ENCODE results near the gene KCNK3.

DNA sequence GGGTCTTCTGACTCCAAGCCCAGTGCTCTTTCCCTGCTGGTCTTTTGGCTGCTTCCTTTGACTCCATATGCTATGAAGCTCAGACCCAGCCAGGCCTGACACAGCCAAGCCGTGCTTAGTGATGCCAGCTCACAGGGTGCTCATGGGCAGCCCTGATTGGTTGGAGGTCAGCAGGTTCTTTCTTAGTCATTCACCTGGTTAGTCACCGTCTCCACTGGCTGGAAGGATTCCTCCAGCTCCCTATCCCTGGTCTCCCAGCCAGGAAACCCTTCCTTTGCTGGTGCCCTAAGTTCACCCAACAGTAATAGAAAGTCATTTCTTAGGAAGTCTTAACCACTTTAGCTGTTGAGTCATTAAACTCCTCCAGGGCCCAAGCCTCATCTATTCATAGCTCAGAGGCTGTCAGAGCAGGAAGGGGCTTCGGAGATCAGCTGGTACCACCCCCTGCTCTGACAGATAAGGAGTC is 3.9 kb downstream of the KCNK3 start:
- TF ChIP-seq, protein P1, sequence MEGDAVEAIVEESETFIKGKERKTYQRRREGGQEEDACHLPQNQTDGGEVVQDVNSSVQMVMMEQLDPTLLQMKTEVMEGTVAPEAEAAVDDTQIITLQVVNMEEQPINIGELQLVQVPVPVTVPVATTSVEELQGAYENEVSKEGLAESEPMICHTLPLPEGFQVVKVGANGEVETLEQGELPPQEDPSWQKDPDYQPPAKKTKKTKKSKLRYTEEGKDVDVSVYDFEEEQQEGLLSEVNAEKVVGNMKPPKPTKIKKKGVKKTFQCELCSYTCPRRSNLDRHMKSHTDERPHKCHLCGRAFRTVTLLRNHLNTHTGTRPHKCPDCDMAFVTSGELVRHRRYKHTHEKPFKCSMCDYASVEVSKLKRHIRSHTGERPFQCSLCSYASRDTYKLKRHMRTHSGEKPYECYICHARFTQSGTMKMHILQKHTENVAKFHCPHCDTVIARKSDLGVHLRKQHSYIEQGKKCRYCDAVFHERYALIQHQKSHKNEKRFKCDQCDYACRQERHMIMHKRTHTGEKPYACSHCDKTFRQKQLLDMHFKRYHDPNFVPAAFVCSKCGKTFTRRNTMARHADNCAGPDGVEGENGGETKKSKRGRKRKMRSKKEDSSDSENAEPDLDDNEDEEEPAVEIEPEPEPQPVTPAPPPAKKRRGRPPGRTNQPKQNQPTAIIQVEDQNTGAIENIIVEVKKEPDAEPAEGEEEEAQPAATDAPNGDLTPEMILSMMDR (IDR thresholded peaks at IDR 0.05) = no peak
- TF ChIP-seq POLR2A (IDR thresholded peaks at IDR 0.05) = no peak

Measured in thyroid gland (tissue), 4 donors.